Mononuclear cell (primary cell): ENCODE measurements around the gene ENDOU. TPM values are rescaled to one million over a fixed set of nuclear protein-coding genes. Genes with fewer than 3 reads are reported as not detected.

ENCODE experiments used
- H3K27me3 ChIP-seq: 2 replicates; pipeline ENCODE4 v1.6.0; 2011; ENCODE audit warnings: low read length, control low read depth; ENCODE audit not compliant: insufficient read depth
- H3K4me1 ChIP-seq: 2 replicates; pipeline ENCODE4 v1.5.1; 2011; ENCODE audit warnings: mild to moderate bottlenecking, low read length, control low read depth; ENCODE audit not compliant: insufficient read depth
- H3K4me3 ChIP-seq: 2 replicates; pipeline ENCODE4 v1.5.1; 2011; ENCODE audit warnings: mild to moderate bottlenecking, low read length, moderate library complexity
- H3K9me3 ChIP-seq: 2 replicates; pipeline ENCODE4 v1.5.1; 2011; ENCODE audit warnings: low read depth, mild to moderate bottlenecking, control low read depth, low read length
- total RNA-seq: library from RNA; depleted of rRNA; stranded (reverse); fragments of >200 nt; gene quantifications from one replicate; pipeline ENCODE4 v1.2.3, GENCODE V29; 2012

ENDOU gene
- total RNA-seq, 1 donor = not detected

GRCh38 chr12:47740606-47741339 lies 15.5 kb upstream of the ENDOU start:
- H3K27me3 ChIP-seq = no peaks in the 10 kb centered on the region
- no peaks in the 10 kb centered on the region for H3K9me3 ChIP-seq
- no peak overlapping the region for H3K4me3 ChIP-seq
- H3K4me1 ChIP-seq = peaks cover 28% of the 10 kb centered on the region

- Histone ChIP-seq H3K4me1 (peaks cover 28% of the 10 kb centered on the region), H3K4me3 (no peak overlapping the region), H3K9me3 (no peaks in the 10 kb centered on the region), H3K27me3 (no peaks in the 10 kb centered on the region)
Measured at GRCh38 chr12:47739979-47740378, 14.7 kb upstream of the ENDOU start.

DNA sequence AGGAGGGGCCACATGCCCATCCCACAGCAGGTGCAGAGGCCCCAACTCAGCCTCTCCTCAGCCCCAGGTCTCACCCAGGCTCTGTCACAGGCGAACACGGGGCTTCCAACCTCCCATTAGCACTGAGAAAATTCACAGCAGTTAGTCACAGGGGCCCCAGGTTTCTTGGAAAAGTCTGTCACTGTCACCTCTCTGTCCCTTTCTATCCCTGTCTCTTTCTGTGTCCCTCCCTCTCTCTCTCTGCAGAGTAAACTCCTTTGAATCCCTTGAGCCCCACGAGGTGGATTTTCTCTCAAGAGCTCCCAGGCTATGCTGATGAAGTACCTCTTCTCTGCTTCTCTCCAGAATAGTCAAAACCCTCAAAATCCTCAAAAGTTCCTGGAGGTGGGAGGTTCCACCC lies 14.0 kb upstream of the ENDOU start:
- no peaks in the 10 kb centered on the region for H3K27me3 ChIP-seq
- no peak overlapping the region for H3K4me3 ChIP-seq
- no peaks in the 10 kb centered on the region for H3K9me3 ChIP-seq
- H3K4me1 ChIP-seq = peaks cover 28% of the 10 kb centered on the region

DNA sequence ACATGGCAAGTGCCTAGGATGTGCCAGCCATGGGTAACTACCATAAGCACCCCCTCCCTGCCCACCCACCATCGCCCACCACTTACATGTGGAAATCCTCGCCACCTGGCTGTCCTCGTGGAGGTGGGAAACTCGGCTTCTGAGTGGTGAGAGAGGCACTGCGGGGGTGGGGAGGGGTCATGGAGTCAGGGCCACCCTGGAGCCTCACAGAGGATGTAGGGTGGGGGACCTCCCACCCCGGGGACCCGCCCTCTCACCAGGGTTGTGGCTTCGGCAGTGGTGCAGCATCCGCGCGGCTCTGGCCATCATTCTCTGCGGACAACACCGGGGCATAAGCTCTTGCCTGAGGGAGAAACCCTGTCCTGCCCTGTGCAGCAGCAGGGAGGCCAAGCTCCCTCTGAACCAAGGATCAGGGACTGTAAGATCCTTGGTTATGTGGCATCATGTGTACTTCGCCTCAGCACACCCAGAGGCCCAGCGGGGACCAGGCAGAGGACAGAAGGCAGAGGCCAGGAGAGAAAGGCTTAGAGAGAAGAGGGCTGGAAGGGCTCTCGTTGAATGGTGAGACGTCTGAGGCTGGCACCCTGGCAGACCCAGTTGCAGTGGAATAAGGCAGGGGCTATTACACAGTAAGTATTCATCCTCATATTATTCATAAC lies 12.8 kb upstream of the ENDOU start:
- Histone ChIP-seq H3K27me3 (no peaks in the 10 kb centered on the region), H3K9me3 (no peaks in the 10 kb centered on the region), H3K4me3 (no peak overlapping the region), H3K4me1 (peaks cover 28% of the 10 kb centered on the region)

DNA sequence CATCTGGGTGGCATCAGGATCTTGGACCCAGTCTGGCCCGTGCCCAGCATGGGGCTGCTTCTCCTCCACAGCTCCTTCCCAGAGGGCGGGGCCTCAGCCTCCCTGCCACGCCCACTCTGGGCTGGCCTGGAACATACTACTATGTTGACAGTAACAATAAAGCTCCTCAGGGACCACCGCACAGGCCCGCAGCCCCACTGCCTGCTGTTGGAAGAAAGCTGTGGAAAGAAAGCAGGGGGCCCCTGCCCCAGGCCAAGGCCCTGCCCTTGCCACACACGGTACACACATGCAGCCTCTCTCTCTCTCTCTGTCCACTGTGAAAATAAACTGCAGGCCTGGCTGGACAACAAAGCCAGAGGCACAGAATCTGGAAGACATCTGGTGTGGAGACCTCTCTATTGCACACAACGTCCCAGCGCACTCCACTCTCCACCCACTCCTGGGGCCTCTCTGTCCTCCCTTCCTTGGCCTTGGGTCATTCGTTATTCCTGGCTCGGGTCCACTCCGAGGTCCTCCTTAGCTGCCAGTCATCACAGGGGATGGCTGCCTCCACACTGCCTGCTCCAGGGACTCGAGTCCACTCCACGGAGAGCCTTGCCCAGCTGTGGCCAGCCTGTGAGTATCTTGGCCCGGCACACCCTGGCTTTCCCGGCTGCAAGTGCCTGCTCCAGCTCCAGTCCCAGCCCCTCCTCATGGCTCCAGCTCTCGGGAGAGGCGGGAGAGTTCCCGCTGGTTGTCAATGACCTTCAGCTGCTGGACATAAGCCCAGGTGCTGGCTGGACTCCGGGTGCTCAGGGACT lies 11.8 kb upstream of the ENDOU start:
- Histone ChIP-seq H3K27me3 (no peaks in the 10 kb centered on the region), H3K4me1 (peaks cover 36% of the 10 kb centered on the region), H3K9me3 (no peaks in the 10 kb centered on the region), H3K4me3 (no peak overlapping the region)

GRCh38 chr12:47736216-47736615 lies 10.9 kb upstream of the ENDOU start:
- no peaks in the 10 kb centered on the region for H3K27me3 ChIP-seq
- peaks cover 31% of the 10 kb centered on the region for H3K4me1 ChIP-seq
- H3K4me3 ChIP-seq = no peak overlapping the region
- H3K9me3 ChIP-seq = no peaks in the 10 kb centered on the region

DNA sequence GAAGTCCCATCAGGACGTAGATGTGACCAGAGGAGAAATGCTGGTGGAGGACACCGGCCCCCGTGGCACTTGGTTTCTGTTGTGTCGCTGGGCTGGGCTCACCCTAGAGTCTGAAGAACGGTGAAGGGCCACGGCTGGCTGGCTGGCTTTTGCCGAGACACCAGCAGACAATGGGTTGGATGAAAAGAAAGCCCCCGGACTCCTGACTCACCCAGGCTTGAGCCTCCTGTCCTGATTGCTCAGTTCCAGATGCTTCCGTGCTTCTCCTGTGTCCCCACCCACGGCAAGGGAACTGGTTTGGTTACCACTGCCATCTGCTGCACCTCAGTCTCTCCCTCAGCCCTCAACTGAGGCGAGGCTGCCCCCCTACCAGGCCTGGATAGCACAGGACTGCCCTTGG lies 10.4 kb upstream of the ENDOU start:
- Histone ChIP-seq H3K9me3 (no peaks in the 10 kb centered on the region), H3K4me3 (no peak overlapping the region), H3K4me1 (peaks cover 26% of the 10 kb centered on the region), H3K27me3 (no peaks in the 10 kb centered on the region)

GRCh38 chr12:47734725-47735480 lies 9.6 kb upstream of the ENDOU start:
- Histone ChIP-seq H3K4me1 (peaks cover 18% of the 10 kb centered on the region), H3K4me3 (no peak overlapping the region), H3K27me3 (no peaks in the 10 kb centered on the region), H3K9me3 (no peaks in the 10 kb centered on the region)

GRCh38 chr12:47733142-47733541 lies 7.9 kb upstream of the ENDOU start:
- Histone ChIP-seq H3K9me3 (no peaks in the 10 kb centered on the region), H3K4me1 (peaks cover 12% of the 10 kb centered on the region), H3K4me3 (no peak overlapping the region), H3K27me3 (no peaks in the 10 kb centered on the region)

GRCh38 chr12:47732504-47732903 lies 7.2 kb upstream of the ENDOU start:
- H3K27me3 ChIP-seq = no peaks in the 10 kb centered on the region
- H3K9me3 ChIP-seq = no peaks in the 10 kb centered on the region
- H3K4me3 ChIP-seq = no peak overlapping the region
- peaks cover 12% of the 10 kb centered on the region for H3K4me1 ChIP-seq

DNA sequence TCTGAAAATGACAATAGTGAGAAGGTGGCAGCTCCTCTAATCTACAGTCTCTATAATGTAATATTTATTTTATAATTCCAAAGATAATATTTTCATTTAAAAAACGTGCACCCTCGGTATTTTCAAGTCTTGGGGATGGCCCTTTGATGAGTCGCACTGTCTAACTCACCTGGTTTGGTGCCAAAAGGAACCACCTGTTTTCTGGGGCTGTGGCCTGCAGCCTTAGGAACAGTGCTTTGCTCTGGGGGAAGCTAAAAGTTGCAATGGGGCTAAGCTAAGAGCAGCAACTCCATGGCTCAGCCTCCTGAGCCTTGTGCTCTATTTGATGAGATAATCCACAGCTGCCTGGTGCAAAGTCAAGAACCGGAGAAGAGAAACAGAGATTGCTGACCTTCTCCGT lies 6.4 kb upstream of the ENDOU start:
- Histone ChIP-seq H3K27me3 (no peaks in the 10 kb centered on the region), H3K4me3 (no peak overlapping the region), H3K9me3 (no peaks in the 10 kb centered on the region), H3K4me1 (peaks cover 12% of the 10 kb centered on the region)

DNA sequence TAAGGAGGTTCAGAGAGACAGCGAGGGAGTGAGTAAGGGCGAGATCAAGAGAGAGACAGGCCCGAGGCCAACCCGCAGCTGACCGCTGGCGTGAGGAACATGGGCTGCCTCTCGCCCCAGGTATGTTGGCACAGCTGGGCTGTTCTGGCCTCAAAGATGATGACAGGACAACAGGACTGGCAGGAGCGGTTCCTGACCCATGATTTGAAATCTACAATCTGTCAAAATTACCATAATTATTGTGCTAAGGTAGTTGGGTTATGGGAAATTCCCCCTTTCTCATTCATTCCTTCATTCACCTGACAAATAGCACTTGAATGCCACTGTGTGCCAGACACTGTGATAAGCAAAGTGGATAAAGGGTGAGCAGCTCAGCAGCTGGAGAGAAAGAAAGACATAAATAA lies 5.1 kb upstream of the ENDOU start:
- Histone ChIP-seq H3K9me3 (no peaks in the 10 kb centered on the region), H3K27me3 (no peaks in the 10 kb centered on the region), H3K4me3 (no peak overlapping the region), H3K4me1 (peaks cover 12% of the 10 kb centered on the region)

DNA sequence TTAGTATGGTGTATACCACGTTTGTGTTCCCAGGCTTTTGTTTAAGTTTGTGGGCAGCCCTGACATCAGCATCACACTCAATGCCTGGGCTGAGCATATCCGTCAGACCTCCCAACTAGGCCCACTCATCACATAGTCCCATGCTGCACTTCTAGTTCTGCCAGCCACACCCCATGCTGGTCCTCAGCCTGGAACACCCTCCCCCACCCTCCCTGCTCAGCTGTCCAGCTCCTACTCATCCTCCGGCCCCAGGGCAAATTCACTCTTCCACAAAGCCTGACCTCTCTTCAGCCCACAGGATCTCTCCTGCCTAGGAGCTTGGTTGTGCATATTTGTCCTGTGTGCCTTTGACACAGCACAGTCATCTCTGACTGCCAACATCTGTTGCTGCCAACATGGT lies 3.9 kb upstream of the ENDOU start:
- Histone ChIP-seq H3K4me1 (peaks cover 12% of the 10 kb centered on the region), H3K27me3 (no peaks in the 10 kb centered on the region), H3K4me3 (no peak overlapping the region), H3K9me3 (no peaks in the 10 kb centered on the region)

DNA sequence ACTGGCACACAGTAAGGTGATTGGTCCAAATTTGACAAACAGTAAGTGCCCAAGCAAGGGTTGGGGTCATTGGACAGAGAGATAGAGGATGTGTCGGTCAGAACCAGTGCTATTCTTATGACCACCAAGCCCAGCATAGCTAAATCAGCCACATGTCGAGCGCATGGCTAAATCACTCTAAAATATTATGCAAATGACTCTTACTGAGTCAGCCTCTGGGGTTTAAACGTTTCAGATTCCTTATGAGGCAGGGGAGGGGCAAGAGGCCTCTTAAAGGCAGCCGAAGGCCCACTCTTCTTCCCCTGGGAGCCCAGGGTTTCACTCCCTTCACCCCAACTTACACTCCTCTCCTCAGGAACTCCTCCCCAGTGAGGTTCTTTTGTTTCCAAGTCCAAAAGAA lies 603 bp upstream of the ENDOU start:
- Histone ChIP-seq H3K4me3 (no peak overlapping the region), H3K9me3 (no peaks in the 10 kb centered on the region), H3K4me1 (peaks cover 19% of the 10 kb centered on the region), H3K27me3 (no peaks in the 10 kb centered on the region)
